Transverse colon (tissue), 4 donors: ENCODE measurements around the gene CD14.

ENCODE experiments used
- CTCF ChIP-seq, 5 experiments: fragments of 200-600 bp in 3 of 5; fragments of 450-650 bp in 2 of 5; sonication (generic) in 3 of 5; IDR thresholded peaks; 1 replicate in 2 of 5; 2 replicates in 3 of 5; pipeline ENCODE4 v1.5.1; 2016 to 2017; ENCODE audit warnings: antibody characterized with exemption in 5 of 5, inconsistent platforms in 3 of 5, mild to moderate bottlenecking in 2 of 5, moderate library complexity in 1 of 5
- EP300 ChIP-seq: sonication (generic); formaldehyde crosslinking; IDR thresholded peaks from one replicate; pipeline ENCODE4 v1.6.1; 2017; ENCODE audit warnings: antibody characterized with exemption, low read depth
- POLR2A ChIP-seq: fragments of 450-650 bp; IDR thresholded peaks from one replicate; pipeline ENCODE4 v1.6.1; 2016; ENCODE audit warnings: antibody characterized with exemption, mild to moderate bottlenecking, moderate library complexity
- POLR2AphosphoS5 ChIP-seq, 3 donors: sonication (generic); formaldehyde crosslinking; IDR thresholded peaks; one replicate each; pipeline ENCODE4 v1.6.1; 2016; ENCODE audit warnings: antibody characterized with exemption in 3 of 3

GRCh38 chr5:140639148-140639981 is 6.4 kb upstream of the CD14 start, which contains the start of gene TMCO6:
- peak; percentile 59 to 83 (median 70) for TF ChIP-seq CTCF (IDR thresholded peaks at IDR 0.05)
- TF ChIP-seq POLR2AphosphoS5 (IDR thresholded peaks at IDR 0.05) = peak; percentile 76 to 91 (median 82)
- TF ChIP-seq POLR2A = peak; percentile 75
- no peak for TF ChIP-seq EP300
